Transverse colon (tissue), 3 donors: Measurements from ENCODE around the gene LMOD3.

Source experiments
- CTCF ChIP-seq, 5 experiments: fragments of 200-600 bp in 3 of 5; fragments of 450-650 bp in 2 of 5; sonication (generic) in 3 of 5; IDR thresholded peaks; 1 replicate in 2 of 5; 2 replicates in 3 of 5; pipeline ENCODE4 v1.5.1; 2016 to 2017; ENCODE audit warnings: antibody characterized with exemption in 5 of 5, inconsistent platforms in 3 of 5, mild to moderate bottlenecking in 2 of 5, moderate library complexity in 1 of 5
- EP300 ChIP-seq: sonication (generic); formaldehyde crosslinking; IDR thresholded peaks from one replicate; pipeline ENCODE4 v1.6.1; 2017; ENCODE audit warnings: antibody characterized with exemption, low read depth

- TF ChIP-seq EP300 (no peak), CTCF (IDR thresholded peaks at IDR 0.05) (no peak)
Observed at GRCh38 chr3:69121513-69121912, 882 bp downstream of the LMOD3 start.
